Raji (cell line): ENCODE results near the gene WDR33.
A peak's percentile ranks its signal among the peaks of the same experiment; 100 is the strongest.

Experiments used
- POLR2A ChIP-seq: IDR thresholded peaks from 2 replicates; pipeline ENCODE4 v1.6.1; 2011; ENCODE audit warnings: low read depth, low read length, control low read depth; ENCODE audit not compliant: insufficient read depth

The WDR33 gene

DNA sequence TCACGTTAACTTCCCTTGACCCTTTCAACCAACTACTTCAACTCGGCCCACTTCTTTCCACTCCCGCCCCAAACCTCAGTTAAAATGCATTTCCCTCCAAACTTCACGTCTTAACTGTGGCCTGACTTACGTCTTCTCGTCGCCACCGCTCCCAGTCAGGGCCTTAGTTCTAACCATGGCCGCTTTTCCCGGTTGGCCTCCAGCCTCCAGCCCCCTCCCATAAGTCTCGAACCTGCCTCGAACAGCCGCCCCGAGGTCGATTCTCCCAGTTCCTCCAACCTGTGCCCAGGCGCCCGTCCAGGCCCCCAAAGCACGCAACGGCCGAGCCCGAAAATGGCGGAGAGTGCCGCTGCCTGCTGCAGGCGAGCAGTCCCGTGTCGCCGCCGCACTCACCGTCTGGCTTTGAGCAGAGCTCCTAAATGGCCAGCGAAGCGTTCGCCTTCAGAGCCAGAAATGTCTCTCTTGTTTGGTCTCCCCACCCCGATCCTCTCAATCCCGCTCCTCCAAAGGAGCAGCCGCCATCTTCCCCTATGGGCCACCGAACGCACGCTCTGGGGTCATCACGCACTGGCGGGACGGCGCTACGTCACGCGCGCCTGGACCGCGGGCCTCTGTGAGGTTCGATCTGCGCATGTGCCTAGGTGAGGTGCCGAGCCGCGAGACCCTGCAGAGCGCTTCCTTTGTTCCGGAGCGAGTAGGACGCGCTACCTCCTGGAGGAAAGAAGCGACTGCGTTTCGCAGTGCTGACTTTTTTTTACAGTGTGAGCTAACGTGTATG is at the start of gene WDR33:
TSS of gene WDR33 (minus strand) at position 553 of the 778 bp plus-strand sequence. CDS start 40,190 bp downstream, outside the sequence.
- peak; percentile 99 for TF ChIP-seq POLR2A

DNA sequence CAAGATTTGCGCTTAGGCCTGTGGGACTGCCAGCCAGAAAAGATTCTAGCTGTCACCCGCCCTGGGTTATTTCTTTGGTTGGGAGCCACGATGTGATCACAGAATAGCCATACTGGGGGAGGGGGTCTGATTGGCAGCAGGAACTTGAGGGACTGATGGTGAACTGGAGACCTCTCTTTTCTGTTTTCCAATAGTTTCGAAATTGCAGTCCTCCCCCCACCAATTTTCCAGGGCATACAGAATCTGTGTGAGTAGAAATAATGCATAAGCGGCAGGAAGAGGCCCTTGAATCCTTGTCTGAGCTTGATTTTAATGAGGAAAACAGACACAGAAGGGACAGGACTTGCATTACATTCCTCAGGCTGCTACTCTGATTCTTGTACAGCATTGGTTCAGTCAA is 49.2 kb upstream of the WDR33 start:
- no peak for TF ChIP-seq POLR2A

DNA sequence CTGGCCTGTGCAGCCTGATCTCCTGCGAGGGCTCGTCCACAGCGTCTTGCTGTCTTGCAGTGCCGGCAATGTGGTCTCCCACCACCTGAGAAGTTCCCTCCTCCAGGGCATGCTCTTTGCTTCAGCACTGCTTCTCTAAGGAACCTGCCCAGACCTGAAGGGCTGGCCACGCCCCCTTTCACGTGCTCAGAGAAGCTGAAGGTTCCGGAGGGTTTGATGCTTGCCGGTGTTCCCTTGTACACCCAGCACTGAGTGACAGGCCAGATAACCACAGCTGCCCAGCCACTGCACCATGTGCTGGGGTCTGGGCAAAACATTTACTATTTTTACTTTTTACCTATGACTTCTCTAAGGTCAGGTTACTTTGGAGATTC is 48.7 kb upstream of the WDR33 start:
- no peak for TF ChIP-seq POLR2A

DNA sequence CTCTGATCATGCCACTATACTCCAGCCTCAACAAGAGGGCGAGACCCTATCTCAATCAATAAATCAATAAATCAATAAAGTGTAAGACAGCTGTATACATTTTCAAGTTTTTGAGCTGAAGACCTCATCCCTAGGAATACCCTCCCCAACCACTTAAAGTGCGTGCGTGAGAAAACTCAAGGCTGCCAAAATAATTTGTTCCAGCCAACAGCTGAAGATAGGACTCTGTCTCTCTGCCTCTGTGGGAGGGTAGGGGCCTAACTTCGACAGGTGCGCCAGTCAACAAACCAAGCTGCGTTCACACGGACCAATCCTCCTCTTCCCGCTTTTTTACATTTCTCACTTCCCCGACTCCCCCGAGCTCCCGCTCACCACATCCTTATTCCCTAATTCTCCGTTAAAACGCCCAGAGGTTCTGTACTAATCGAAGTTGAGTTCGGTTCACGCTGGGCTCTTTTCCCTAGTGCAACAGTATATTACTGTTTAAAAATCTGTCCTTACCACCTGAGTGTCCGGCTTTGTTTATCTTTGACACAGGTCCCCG is 46.4 kb upstream of the WDR33 start:
- no peak for TF ChIP-seq POLR2A

DNA sequence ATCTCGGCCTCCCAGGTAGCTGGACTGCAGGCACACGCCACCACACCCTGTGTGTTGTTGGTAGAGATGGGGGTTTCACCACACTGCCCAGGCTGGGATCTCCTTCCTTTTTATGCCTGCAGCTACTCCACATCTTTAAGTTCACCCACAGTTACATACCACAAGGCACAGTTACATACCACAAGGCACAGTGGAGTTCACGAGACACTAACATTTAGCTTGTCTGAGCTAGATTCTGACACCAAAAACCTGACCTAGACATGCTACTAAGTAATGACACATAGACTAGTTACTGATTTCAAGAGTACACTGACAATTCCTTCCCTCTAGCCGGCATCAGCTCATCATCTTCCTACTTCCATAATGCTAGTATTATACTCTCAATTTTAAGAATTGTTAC is 42.7 kb upstream of the WDR33 start:
- TF ChIP-seq POLR2A, result no peak

DNA sequence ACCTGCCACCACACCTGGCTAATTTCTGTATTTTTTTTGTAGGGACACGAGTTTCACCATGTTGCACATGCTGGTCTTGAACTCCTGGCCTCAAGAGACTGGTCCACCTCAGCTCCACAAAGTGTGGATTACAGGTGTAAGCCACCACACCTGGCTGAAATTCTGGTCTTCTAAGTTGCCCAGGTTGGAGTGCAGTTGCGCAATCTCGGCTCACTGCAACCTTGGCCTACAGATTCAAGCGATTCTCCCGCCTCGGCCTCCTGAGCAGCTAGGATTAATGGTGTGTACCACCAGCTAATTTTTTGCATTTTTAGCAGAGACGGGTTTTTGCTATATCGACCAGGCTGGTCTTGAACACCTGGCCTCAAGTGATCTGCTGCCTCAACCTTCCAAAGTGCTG is 41.4 kb upstream of the WDR33 start:
- no peak for TF ChIP-seq POLR2A

DNA sequence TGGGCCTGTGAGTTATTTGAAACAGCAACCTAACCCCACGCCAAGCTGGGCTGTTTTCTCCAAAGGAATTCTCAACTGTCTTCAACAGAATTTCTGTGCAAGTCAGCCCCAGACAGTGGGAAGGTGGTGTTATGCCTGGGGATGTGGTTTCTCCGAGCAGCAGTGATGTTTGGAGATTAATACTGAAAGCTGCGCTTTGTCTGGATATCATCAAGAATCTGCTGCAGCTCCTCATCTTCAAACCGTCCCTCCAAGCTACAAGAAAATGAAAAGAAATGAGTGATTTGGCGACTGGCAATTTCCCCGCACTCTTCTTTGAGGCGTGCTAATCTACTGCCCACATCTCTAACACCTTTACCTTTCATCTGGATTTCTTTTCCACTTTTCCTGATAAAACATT is 37.0 kb upstream of the WDR33 start:
- TF ChIP-seq POLR2A, result no peak

DNA sequence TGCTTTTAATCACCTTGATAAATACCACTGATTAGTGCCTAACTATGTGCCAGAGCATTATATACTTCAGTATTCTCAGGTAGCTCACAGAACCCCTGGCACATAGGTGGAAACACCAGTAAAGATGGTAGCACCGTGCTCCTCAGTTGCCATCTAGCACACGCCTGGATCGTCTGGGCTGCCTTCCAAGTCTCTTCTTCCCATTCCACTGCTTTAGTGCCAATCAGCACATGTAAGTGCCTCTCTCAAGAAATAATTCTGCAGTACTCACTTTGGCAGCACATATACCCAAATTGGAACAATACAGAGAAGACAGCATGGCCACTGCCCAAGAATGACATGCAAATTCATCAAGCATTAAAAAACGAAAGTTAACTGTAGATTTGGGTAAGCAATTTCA is 34.0 kb upstream of the WDR33 start:
- TF ChIP-seq POLR2A, result no peak

DNA sequence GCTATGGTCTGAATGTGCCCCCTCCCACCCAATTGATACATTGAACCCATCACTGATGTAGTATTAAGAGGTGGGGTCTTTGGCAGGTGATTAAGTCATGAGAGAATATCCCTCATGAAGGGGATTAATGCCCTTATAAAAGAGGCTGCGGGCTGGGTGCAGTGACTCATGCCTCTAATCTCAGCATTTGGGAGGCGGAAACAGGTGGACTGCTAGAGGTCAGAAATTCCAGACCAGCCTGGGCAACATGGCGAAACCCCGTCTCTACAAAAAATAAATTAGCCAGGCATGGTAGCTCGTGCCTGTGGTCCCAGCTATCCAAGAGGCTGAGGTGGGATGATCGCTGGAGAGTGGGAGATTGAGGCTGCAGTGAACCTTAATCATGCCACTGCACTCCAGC is 32.7 kb upstream of the WDR33 start:
- no peak for TF ChIP-seq POLR2A

DNA sequence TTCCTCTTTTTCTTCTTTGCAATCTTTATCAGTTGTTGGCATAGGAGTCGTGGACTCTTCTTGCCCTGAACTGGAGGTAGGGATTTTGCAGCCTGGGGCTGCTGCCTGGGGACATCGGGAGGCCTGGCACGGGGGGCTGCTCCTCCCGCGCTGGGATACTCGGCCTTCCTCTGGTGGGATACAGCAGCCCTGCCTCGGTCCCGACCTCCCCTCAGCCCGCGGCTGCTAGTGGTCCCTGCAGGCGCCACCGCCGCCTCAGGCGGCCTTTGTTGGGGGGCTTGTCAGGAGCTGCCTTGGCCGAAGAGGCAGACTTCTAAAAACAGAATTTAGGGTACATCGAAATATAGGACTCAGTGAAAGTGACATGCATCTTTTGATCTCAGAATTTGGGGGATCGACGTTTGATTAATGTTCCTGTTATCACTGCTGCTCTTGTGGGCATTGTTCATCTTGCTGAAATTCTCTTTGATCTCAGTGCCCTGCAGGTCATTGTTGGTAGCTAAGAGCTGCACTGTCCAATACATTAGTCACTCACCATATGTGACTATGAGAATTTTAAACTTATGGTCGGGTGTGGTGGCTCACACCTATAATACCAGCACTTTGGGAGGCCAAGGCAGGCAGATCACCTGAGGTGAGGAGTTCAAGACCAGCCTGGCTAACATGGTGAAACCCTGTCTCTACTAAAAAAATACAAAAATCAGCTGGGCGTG is 30.7 kb upstream of the WDR33 start:
- no peak for TF ChIP-seq POLR2A

DNA sequence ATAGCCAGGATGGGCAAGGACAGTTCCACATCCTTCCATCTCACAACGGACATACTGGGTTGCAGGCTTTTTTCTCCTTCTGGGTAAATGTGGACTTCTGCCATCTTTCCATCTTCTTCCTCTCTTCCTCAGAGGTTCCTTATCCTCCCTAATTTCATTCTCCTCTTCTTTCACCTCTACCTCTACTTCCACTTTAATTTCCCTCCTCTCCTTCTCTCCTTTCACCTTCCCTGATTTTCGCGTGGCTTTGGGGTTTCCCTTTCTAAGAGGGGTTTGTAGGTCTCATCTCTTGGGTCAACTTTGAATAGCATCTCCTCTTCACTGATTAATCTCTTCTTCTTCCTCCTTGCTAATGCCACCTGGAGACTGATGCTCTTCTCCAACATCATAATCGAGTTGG is 29.9 kb upstream of the WDR33 start:
- TF ChIP-seq POLR2A, result no peak

DNA sequence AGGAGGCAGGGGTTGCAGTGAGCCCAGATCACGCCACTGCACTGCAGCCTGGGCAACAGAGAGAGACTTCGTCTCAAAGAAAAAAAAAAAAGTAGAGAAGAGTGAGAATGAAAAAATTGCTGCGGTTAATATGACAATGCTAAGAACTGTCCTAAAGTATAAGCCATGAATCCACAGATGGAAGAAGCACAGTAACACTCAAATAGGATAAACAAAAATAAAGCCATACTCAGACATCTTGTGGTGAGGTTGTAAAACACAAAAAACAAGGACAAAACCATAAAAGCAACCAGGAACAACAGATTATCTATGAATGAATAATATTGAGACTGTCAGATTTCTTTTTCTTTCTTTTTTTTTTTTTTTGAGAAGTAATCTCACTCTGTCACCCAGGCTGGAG is 24.0 kb upstream of the WDR33 start:
- no peak for TF ChIP-seq POLR2A

DNA sequence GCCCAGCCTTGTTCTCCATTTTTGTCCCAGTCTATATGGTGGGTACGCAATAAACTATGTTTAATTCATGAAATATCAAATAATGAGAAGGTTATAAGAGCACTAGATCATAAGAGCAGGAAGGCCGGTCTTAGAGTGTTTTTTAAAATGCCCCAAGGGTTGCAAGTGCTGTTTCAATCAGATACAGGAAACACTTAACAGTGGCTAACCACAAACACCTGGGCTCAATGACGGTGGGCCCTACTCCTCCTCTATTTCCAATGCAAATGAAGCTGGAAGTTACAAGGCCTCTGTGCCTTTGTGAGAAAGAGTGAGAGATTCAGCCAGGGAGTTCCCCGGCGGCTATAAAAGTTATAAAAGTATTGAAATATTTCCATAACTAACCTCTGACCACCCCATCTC is 18.9 kb upstream of the WDR33 start:
- 0 out of 2 replicates have a peak, but pooled peaks have one; percentile 40 for TF ChIP-seq POLR2A

DNA sequence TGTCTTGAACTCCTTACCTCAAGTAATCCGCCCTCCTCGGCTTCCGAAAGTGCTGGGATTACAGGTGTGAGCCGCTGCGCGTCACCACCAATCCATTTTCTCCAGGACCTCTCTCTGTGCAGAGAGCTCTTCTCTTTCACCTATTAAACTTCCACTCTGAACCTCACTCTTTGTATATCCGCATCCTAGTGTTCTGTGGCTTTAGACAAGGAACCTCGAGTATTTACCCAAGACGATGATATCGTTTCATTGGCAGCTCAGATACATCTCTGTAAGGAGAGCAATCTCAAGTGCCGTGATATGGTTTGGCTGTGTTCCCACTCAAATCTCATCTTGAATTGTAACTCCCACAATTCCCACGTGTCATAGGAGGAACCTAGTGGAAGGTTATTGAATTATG is 15.1 kb upstream of the WDR33 start:
- no peak for TF ChIP-seq POLR2A

DNA sequence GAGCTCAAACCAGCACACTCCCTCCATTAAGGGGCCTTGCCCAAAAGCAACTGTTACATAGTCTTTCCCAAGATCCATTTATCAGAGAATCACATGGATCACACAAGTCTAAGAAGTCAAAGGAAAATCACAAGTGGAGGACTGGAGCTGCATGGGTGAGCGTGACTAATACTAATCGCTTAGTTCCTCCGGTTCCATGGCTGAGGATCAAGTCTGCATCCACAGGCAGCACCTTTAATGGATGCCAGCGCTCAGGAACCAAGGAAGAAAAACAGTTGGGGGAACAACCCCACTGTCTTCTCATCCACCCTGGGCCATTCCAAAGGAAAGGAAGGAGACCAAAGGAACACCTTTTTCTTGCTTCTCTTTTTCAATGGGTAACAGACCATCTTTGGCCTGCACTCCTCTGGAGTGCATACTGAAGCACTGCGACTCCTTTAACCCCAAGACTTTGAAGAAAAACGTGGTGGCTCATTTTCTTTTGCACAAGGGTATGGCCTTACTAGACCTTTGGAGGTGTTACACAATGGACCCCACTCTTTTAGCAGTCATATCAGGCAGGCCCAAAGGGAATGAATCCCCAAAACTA is 9.2 kb upstream of the WDR33 start:
- TF ChIP-seq POLR2A, result no peak
